Body of pancreas (tissue), 4 donors: ENCODE data around the gene RBM19.

Experiments
- POLR2A ChIP-seq, 3 donors: fragments of 450-650 bp; IDR thresholded peaks; one replicate each; pipeline ENCODE4 v1.6.1; 2016; ENCODE audit warnings: antibody characterized with exemption in 3 of 3, mild to moderate bottlenecking in 2 of 3
- TF ChIP-seq, protein P1 (sequence below), 7 experiments: fragments of 450-650 bp in 4 of 7; fragments of 200-600 bp in 3 of 7; sonication (generic) in 3 of 7; IDR thresholded peaks; one replicate each; pipeline ENCODE4 v1.5.1; 2016 to 2019; ENCODE audit warnings: antibody characterized with exemption in 7 of 7

DNA sequence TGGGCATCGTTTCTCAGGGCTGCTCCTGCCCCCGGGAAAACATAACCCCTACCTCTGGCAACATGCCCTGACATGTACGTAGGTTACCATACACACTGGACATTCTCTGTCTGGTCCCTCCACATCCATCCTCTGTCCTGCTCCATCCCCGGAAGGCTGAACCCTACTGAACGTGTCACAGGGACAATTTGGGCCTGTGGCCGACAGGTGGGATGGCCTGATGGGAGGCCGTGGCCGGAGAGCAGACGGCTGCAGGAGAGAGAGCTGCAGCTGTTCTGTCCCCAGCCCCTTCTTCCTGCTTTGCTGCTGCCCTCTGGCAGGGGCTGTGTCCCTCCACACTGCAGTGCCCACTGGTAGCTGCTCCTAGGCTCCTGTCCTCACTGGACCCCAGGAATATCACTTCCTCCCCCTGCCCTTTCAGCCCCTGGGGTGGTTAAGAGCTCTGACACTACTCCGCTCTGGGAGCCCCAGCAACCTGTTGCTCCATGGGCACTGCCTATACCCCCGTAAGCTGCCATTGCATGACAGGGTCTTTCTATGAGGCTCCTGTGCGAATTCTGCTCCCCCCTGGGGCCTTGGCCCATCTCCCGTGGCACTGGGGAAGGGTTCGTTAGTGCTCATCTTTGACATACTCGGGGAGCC is 125.6 kb downstream of the RBM19 start:
- TF ChIP-seq, protein P1, sequence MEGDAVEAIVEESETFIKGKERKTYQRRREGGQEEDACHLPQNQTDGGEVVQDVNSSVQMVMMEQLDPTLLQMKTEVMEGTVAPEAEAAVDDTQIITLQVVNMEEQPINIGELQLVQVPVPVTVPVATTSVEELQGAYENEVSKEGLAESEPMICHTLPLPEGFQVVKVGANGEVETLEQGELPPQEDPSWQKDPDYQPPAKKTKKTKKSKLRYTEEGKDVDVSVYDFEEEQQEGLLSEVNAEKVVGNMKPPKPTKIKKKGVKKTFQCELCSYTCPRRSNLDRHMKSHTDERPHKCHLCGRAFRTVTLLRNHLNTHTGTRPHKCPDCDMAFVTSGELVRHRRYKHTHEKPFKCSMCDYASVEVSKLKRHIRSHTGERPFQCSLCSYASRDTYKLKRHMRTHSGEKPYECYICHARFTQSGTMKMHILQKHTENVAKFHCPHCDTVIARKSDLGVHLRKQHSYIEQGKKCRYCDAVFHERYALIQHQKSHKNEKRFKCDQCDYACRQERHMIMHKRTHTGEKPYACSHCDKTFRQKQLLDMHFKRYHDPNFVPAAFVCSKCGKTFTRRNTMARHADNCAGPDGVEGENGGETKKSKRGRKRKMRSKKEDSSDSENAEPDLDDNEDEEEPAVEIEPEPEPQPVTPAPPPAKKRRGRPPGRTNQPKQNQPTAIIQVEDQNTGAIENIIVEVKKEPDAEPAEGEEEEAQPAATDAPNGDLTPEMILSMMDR (IDR thresholded peaks at IDR 0.05) = no peak
- TF ChIP-seq POLR2A (IDR thresholded peaks at IDR 0.05) = no peak
